Left kidney (tissue), 2 donors: ENCODE data around the gene KAZN. TPM values are rescaled to one million over a fixed set of nuclear protein-coding genes. Genes with fewer than 3 reads are reported as not detected.
"Not testable (repeated sequence)": the region's sequence is repeated elsewhere in the genome, so short reads cannot be mapped to it uniquely, and the experiment has no call there.

Experiments
- DNase-seq: peaks from one replicate; pipeline ENCODE4 v3.0.0-alpha.2; 2013
- polyA plus RNA-seq: library from polyadenylated mRNA; unstranded; fragments of 120-200 nt; gene quantifications from one replicate; pipeline ENCODE4 v1.2.1, GENCODE V29; 2013; ENCODE audit not compliant: insufficient read length

Gene KAZN
- polyA plus RNA-seq, 1 donor = 35.2 TPM

DNA sequence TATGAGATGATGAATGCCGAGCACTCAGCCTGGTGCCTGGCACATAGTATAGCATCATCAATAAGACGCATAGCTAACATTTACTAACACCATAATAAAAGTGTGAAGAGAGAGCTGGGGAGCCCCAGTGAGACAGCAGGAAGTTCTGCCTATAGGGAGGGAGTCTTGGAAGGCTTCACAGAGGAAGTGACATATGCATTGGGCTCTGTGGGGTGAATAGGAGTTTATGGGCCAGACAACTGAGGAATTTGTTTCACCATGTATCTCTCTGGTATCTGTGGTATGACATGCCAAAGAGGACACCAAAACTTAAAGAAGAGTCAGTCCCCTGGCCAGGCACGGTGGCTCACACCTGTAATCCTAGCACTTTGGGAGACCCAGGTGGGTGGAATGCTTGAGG, 436.8 kb downstream of the KAZN start:
- DNase-seq = no peak

DNA sequence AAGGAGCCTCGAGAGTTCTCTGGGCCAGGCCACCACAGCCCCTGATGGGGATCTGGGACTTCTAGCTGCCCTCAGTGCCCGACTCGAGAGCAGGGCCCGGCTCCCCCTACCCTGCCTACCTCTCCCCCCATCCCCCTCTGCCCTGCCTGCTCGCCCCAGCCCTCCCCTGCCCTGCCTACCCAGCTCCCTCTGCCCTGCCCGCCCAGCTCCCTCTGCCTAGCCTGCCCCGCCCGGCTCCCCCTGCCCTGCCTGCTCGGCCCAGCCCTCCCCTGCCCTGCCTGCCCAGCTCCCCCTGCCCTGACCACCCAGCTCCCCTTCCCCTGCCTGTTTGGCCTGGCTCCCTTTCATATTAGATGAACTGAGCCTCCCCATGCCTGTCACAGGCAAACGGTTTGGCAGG, 437.6 kb downstream of the KAZN start:
- DNase-seq = no peak

GRCh38 chr1:15038232-15039016, 439.9 kb downstream of the KAZN start:
- DNase-seq = no peak

- DNase-seq = no peak
Measured at GRCh38 chr1:15039017-15039648, 440.6 kb downstream of the KAZN start.

DNA sequence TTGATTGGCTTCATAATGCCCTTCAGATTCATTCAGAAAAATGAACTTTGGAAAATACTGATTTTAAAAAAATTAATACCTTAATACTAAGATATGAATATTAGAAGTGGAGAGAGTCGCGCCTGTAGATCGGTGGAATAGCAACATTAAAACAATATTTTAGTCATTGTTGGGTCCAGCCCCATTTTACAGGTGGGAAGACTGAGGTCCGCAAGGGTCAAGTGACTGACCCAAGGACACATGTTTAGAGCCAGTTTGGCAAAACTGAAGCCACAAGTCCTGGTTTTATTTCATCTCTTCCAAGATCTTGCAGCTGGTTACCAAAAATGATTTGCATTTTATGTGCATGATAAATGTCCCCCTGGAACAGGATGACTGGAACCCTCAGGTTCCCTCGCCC, 441.4 kb downstream of the KAZN start:
- DNase-seq = no peak

DNA sequence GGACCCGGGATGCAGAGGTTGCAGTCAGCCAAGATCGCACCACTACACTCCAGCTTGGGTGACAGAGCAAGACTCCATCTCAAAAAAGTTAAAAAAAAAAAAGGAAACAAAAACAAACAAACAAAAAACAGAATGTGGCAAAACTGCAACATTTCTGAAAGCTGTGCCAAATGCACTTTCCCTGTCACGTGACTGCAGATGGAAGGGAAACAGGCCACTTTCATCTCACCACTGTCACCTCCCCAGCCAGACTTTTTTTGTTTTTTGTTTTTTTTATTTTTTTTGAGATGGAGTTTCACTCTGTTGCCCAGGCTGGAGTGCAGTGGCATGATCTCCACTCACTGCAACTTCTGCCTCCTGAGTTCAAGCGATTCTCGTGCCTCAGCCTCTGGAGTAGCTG, 442.2 kb downstream of the KAZN start:
- DNase-seq = not testable (repeated sequence)

GRCh38 chr1:15042866-15043265, 444.4 kb downstream of the KAZN start:
- DNase-seq = no peak

DNA sequence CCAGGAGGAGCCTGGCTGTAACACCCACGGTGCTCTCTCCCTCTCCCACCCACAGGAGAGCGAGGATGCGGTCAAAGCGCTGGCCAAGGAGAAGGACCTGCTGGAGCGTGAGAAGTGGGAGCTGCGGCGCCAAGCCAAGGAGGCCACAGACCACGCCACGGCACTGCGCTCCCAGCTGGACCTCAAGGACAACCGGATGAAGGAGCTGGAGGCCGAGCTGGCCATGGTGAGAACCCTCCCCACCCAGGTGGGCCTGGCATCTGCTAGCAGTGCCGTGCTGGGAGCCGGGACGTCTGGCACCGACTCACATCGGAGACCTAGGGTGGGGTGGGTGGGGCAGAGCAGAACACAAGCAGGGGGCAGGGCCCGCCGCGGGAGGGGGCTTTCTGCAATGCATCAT, 445.4 kb downstream of the KAZN start:
- DNase-seq = no peak

DNA sequence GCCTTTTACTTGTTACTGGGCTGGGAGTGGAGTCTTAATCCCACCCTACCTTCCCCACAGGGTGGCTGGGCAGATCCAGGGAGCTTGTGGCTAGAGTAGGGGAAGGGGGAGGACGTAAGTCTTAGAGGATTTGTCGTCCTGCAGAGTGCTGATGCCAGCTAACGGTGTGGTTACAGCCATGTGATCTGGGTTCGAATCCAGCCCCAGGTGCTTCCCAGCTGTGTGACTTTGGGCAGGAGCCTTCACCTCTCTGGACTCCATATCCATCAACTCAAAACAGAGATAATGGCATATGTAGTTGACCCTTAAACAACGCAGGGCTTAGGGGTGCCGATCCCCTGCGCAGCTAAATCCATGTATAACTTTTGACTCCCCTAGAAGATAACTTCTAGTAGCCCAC, 446.6 kb downstream of the KAZN start:
- no peak for DNase-seq

DNA sequence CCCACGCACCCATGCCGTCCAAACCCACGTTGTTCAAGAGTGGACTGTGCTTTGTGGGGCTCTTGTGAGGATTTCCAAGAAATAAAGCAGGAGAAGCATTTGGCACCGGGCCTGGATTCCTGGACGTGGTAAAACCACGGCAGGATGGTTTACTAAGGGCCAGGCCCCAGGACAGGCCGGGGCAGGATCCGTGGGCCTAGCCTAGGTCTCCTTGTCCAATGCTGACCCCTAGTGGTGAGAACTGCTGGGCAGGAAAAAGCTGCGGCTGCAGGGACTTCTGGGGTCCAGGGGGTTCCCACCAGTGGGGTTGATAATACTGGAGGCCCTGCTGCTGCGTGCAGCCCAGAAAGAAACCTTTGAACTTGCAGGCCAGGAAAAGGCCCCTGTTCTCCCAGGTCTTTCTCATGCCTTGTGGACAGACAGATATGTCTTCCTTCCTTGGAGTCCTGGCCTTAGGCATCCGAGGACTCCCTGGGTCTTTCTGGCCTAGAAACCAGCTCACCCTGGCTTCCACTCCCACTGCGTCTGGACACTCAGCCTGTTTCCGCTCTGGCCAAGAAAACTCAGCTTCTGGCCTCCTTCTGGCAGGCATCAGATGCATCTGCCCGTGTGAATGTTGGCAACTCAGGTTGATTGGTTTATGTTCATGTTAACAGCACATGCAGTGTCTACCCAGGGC, 448.1 kb downstream of the KAZN start:
- DNase-seq = peak; percentile 77

GRCh38 chr1:15047237-15047636, 448.8 kb downstream of the KAZN start:
- no peak for DNase-seq

GRCh38 chr1:15048437-15048980, 450.0 kb downstream of the KAZN start:
- no peak for DNase-seq

GRCh38 chr1:15049067-15049466, 450.6 kb downstream of the KAZN start:
- no peak for DNase-seq

- no peak for DNase-seq
Measured at GRCh38 chr1:15051882-15052528, 453.5 kb downstream of the KAZN start.

DNA sequence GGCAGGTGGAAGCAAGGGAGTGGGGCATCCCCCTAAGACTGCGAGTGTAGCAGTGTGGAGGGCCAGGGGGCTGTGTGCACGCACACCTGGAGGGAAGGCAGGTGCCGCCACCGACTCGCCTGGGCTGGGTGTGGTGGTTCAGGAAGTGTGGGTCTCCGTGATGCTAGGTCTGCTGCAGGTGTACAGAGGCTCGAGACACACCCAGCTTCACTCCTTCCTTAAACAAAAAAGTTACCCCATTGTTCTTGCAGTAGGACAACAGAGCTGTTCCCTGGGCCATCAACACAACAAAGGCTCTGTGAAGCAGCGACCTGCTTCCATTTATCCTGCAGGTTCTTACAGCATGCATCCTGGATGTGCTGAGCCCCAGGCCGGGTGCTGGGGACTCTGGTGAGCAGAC, 454.7 kb downstream of the KAZN start:
- DNase-seq = no peak

DNA sequence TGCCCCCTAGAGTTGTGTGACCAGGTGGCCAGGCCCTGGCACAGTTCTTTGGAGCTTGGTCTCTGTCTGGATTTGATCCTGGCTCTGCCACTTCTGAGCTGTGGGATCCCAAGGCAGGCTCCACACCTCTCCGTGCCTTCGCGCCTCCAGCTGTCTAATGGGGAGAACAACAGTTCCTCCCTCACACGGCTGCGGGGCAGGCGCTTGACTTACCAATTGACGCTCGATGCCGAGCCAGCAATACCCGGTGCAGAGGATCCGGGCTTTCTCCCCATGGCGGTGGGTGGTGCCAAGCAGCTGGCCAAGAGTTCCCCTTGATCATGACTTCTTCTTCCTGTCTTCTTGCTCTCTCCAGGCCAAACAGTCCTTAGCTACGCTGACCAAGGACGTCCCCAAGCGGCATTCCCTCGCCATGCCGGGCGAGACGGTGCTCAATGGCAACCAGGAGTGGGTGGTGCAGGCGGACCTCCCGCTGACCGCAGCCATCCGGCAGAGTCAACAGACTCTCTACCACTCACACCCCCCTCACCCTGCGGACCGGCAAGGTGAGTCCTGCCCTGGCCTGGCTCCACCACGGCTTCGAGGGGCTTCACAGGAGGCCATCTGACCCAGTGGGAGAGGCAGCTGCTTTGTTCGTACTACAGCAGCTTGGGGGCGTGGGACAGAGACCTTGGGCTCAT, 457.4 kb downstream of the KAZN start:
- DNase-seq = no peak

- DNase-seq = no peak
Measured at GRCh38 chr1:15056515-15057285, 458.2 kb downstream of the KAZN start.

DNA sequence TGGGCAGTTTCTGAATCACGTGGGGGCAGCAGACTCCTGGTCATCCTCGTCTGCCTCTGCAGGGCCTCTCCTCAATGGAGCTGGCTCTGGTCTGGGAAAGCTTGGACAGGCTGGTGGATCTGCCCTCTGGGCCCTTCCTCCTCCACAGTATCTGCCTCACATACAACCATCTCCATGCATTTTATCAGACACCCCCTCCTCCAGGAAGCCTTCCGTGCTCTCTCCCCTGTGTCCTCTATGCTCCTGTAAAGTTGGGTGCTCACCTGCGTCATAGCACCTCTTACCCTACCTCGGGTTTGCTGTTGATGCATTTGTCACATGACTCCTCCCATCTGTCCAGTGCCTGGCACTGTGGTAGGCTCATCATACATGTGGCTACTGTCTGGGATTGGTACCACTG, 459.3 kb downstream of the KAZN start:
- DNase-seq = no peak

- DNase-seq = no peak
Measured at GRCh38 chr1:15058261-15058660, 459.8 kb downstream of the KAZN start.

DNA sequence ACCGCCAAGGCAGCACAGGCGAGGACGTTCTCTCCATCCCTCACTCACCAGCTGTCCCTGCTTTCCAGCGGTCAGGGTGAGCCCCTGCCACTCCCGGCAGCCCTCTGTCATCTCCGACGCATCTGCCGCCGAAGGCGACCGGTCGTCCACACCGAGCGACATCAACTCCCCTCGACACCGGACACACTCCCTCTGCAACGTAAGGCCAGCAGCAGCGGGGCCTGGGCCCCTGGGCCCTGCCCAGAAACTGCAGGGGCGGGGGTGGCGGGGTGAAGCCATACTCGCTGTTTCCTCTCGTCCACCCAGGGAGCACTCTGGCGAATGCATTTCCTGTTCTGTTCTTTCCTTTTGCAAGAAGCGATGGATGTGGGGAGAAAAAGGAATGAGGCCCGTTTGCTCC, 461.6 kb downstream of the KAZN start:
- no peak for DNase-seq

DNA sequence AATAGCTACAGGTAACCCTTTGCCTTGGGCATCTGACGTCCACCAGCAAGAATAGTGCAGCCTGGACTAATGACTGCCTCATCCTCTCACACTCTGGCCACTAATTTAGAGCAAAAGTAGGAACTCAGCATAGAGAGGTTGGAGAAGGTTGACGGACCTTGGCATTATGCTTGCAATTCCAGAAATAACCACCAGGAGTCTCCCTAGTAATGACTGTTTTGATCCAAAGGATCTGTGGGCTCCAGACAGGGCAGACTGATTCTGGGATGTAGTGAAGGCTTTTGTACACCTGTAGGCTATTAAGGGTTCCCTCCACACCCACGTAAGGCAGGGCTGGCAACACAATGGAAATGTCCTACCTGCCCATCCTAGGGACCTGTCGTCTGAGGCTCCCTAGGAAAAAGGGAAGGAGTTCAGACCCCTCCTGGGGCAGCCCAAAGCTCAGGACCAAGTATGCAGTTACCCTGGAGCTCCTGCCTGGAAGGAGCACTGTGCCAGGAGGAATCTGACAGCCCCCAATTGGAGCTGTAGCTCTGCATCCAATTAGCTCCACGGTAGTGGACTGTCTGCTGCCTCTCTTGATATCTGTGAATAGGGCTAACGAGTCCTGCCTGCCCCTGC, 464.1 kb downstream of the KAZN start:
- DNase-seq = no peak
